Amniotic stem cell (primary cell): ENCODE results near the gene NBAS.

ENCODE experiments used
- DNase-seq: peaks from one replicate; lab custom pipeline; 2025; lab: John Stamatoyannopoulos, UW

NBAS gene

GRCh38 chr2:15163326-15163725, 397.8 kb downstream of the NBAS start:
- DNase-seq: no peak

GRCh38 chr2:15162620-15163019, 398.5 kb downstream of the NBAS start:
- DNase-seq: no peak

GRCh38 chr2:15160201-15160991, 400.7 kb downstream of the NBAS start:
- no peak for DNase-seq

- no peak for DNase-seq
These were observed 401.4 kb downstream of the NBAS start for GRCh38 chr2:15159751-15160177.

- DNase-seq: no peak
These were observed 401.9 kb downstream of the NBAS start for GRCh38 chr2:15159206-15159605.

- DNase-seq: no peak
These were observed 402.6 kb downstream of the NBAS start for GRCh38 chr2:15158532-15158931.

- no peak for DNase-seq
These were observed 403.0 kb downstream of the NBAS start for GRCh38 chr2:15158100-15158499.

- no peak for DNase-seq
These were observed 405.1 kb downstream of the NBAS start for GRCh38 chr2:15155959-15156574.

GRCh38 chr2:15154297-15154696, 406.8 kb downstream of the NBAS start:
- DNase-seq: no peak

GRCh38 chr2:15152382-15152781, 408.8 kb downstream of the NBAS start:
- DNase-seq: no peak

GRCh38 chr2:15149063-15149462, 412.1 kb downstream of the NBAS start:
- no peak for DNase-seq

GRCh38 chr2:15147591-15147990, 413.5 kb downstream of the NBAS start:
- no peak for DNase-seq

- no peak for DNase-seq
These were observed 414.2 kb downstream of the NBAS start for GRCh38 chr2:15146960-15147359.

GRCh38 chr2:15145919-15146318, 415.2 kb downstream of the NBAS start:
- no peak for DNase-seq

- DNase-seq: peak; percentile 7
These were observed 415.9 kb downstream of the NBAS start for GRCh38 chr2:15145046-15145817.

GRCh38 chr2:15142069-15142689, 419.0 kb downstream of the NBAS start:
- no peak for DNase-seq

- no peak for DNase-seq
These were observed 419.9 kb downstream of the NBAS start for GRCh38 chr2:15141211-15141610.

- no peak for DNase-seq
These were observed 424.5 kb downstream of the NBAS start for GRCh38 chr2:15136639-15137038.

- no peak for DNase-seq
These were observed 426.2 kb downstream of the NBAS start for GRCh38 chr2:15134957-15135356.

GRCh38 chr2:15133461-15133860, 427.7 kb downstream of the NBAS start:
- no peak for DNase-seq

GRCh38 chr2:15128846-15129245, 432.3 kb downstream of the NBAS start:
- DNase-seq: no peak

GRCh38 chr2:15127876-15128275, 433.3 kb downstream of the NBAS start:
- DNase-seq: no peak
